IPS-18a (cell line): Measurements from ENCODE around the gene SAA4.
"Not testable (repeated sequence)": the region's sequence is repeated elsewhere in the genome, so short reads cannot be mapped to it uniquely, and the experiment has no call there.

Experiments used
- H3K27ac ChIP-seq: one replicate; pipeline ENCODE4 v1.5.1; 2013; ENCODE audit warnings: low read length
- H3K27me3 ChIP-seq: one replicate; pipeline ENCODE4 v1.6.1; 2013; ENCODE audit warnings: mild to moderate bottlenecking, low read length; ENCODE audit not compliant: control insufficient read depth, insufficient read depth
- H3K36me3 ChIP-seq: one replicate; pipeline ENCODE4 v1.6.1; 2013; ENCODE audit warnings: low read depth, low read length; ENCODE audit not compliant: control insufficient read depth
- H3K4me1 ChIP-seq: one replicate; pipeline ENCODE4 v1.6.1; 2013; ENCODE audit warnings: low read depth, low read length; ENCODE audit not compliant: control insufficient read depth
- H3K4me3 ChIP-seq: one replicate; pipeline ENCODE4 v1.5.1; 2013; ENCODE audit warnings: low read length
- H3K9ac ChIP-seq: one replicate; pipeline ENCODE4 v1.6.1; 2013; ENCODE audit warnings: mild to moderate bottlenecking, low read length, moderate library complexity
- H3K9me3 ChIP-seq: one replicate; pipeline ENCODE4 v1.6.1; 2013; ENCODE audit warnings: low read depth, low read length; ENCODE audit not compliant: control insufficient read depth

SAA4 gene

GRCh38 chr11:18209058-18209457, 27.5 kb downstream of the SAA4 start:
- no peak overlapping the region for H3K27ac ChIP-seq
- H3K4me3 ChIP-seq = no peak overlapping the region
- H3K9ac ChIP-seq = no peak overlapping the region
- H3K9me3 ChIP-seq = no peaks in the 10 kb centered on the region
- no peaks in the 10 kb centered on the region for H3K4me1 ChIP-seq
- H3K27me3 ChIP-seq = no peaks in the 10 kb centered on the region
- no peaks in the 10 kb centered on the region for H3K36me3 ChIP-seq

GRCh38 chr11:18204771-18205170, 31.8 kb downstream of the SAA4 start:
- no peak overlapping the region for H3K27ac ChIP-seq
- H3K9ac ChIP-seq = no peak overlapping the region
- H3K4me1 ChIP-seq = no peaks in the 10 kb centered on the region
- no peak overlapping the region for H3K4me3 ChIP-seq
- no peaks in the 10 kb centered on the region for H3K9me3 ChIP-seq
- H3K27me3 ChIP-seq = no peaks in the 10 kb centered on the region
- no peaks in the 10 kb centered on the region for H3K36me3 ChIP-seq

GRCh38 chr11:18204220-18204619, 32.4 kb downstream of the SAA4 start:
- Histone ChIP-seq H3K4me1 (no peaks in the 10 kb centered on the region), H3K36me3 (no peaks in the 10 kb centered on the region), H3K9ac (no peak overlapping the region), H3K27me3 (no peaks in the 10 kb centered on the region), H3K4me3 (no peak overlapping the region), H3K27ac (no peak overlapping the region), H3K9me3 (no peaks in the 10 kb centered on the region)

GRCh38 chr11:18203723-18204122, 32.9 kb downstream of the SAA4 start:
- no peaks in the 10 kb centered on the region for H3K36me3 ChIP-seq
- H3K27ac ChIP-seq = no peak overlapping the region
- no peaks in the 10 kb centered on the region for H3K4me1 ChIP-seq
- H3K27me3 ChIP-seq = no peaks in the 10 kb centered on the region
- no peak overlapping the region for H3K9ac ChIP-seq
- H3K9me3 ChIP-seq = no peaks in the 10 kb centered on the region
- H3K4me3 ChIP-seq = no peak overlapping the region

GRCh38 chr11:18197738-18198137, 38.9 kb downstream of the SAA4 start:
- H3K9ac ChIP-seq, H3K27ac ChIP-seq, H3K4me1 ChIP-seq, H3K27me3 ChIP-seq, H3K9me3 ChIP-seq, H3K4me3 ChIP-seq, H3K36me3 ChIP-seq: not testable (repeated sequence)

- H3K27me3 ChIP-seq = no peaks in the 10 kb centered on the region
- H3K27ac ChIP-seq = no peak overlapping the region
- no peaks in the 10 kb centered on the region for H3K4me1 ChIP-seq
- no peak overlapping the region for H3K9ac ChIP-seq
- no peak overlapping the region for H3K4me3 ChIP-seq
- H3K36me3 ChIP-seq = no peaks in the 10 kb centered on the region
- no peaks in the 10 kb centered on the region for H3K9me3 ChIP-seq
These were observed 40.1 kb downstream of the SAA4 start for GRCh38 chr11:18196532-18196931.

- Histone ChIP-seq H3K36me3 (no peaks in the 10 kb centered on the region), H3K4me1 (no peaks in the 10 kb centered on the region), H3K9me3 (no peaks in the 10 kb centered on the region)
These were observed 43.6 kb downstream of the SAA4 start for GRCh38 chr11:18193010-18193409.

GRCh38 chr11:18191376-18191775, 45.2 kb downstream of the SAA4 start:
- no peak overlapping the region for H3K27ac ChIP-seq
- H3K9ac ChIP-seq = no peak overlapping the region
- H3K4me3 ChIP-seq = no peak overlapping the region
- H3K36me3 ChIP-seq = no peaks in the 10 kb centered on the region
- H3K27me3 ChIP-seq = no peaks in the 10 kb centered on the region
- H3K4me1 ChIP-seq = no peaks in the 10 kb centered on the region
- H3K9me3 ChIP-seq = no peaks in the 10 kb centered on the region

More at GRCh38 chr11:18193010-18193409, 43.6 kb downstream of the SAA4 start:
- Histone ChIP-seq H3K27me3 (no peaks in the 10 kb centered on the region), H3K27ac (no peak overlapping the region), H3K4me3 (no peak overlapping the region), H3K9ac (no peak overlapping the region)

GRCh38 chr11:18189476-18190245, 46.9 kb downstream of the SAA4 start:
- H3K9me3 ChIP-seq, H3K4me3 ChIP-seq, H3K27ac ChIP-seq, H3K9ac ChIP-seq, H3K27me3 ChIP-seq, H3K36me3 ChIP-seq, H3K4me1 ChIP-seq: not testable (repeated sequence)

- H3K27ac ChIP-seq = no peak overlapping the region
- H3K4me1 ChIP-seq = no peaks in the 10 kb centered on the region
- H3K9me3 ChIP-seq = no peaks in the 10 kb centered on the region
- H3K36me3 ChIP-seq = no peaks in the 10 kb centered on the region
- no peaks in the 10 kb centered on the region for H3K27me3 ChIP-seq
- no peak overlapping the region for H3K4me3 ChIP-seq
- H3K9ac ChIP-seq = no peak overlapping the region
These were observed 47.8 kb downstream of the SAA4 start for GRCh38 chr11:18188796-18189195.
